Left ventricle myocardium inferior (tissue), 1 donor: Measurements from ENCODE around the gene TBC1D14. TPM values are rescaled to one million over a fixed set of nuclear protein-coding genes. Genes with fewer than 3 reads are reported as not detected.

Source experiments
- DNase-seq: peaks from one replicate; pipeline ENCODE4 v3.0.0-alpha.2; 2020
- H3K27ac ChIP-seq: fragments of 200-600 bp; replicated peaks from 2 replicates; pipeline ENCODE4 v1.8.0; 2021
- H3K27me3 ChIP-seq: fragments of 200-600 bp; 2 replicates; pipeline ENCODE4 v1.8.0; 2021; ENCODE audit warnings: low read depth
- H3K36me3 ChIP-seq: fragments of 200-600 bp; 2 replicates; pipeline ENCODE4 v1.8.0; 2021
- H3K4me1 ChIP-seq: fragments of 200-600 bp; 2 replicates; pipeline ENCODE4 v1.8.0; 2021
- H3K4me3 ChIP-seq: fragments of 200-600 bp; 2 replicates; pipeline ENCODE4 v1.8.0; 2021; ENCODE audit warnings: mild to moderate bottlenecking, moderate library complexity
- H3K9me3 ChIP-seq: fragments of 200-600 bp; replicated peaks from 2 replicates; pipeline ENCODE4 v1.8.0; 2021
- intact Hi-C: fragments of 100-400 bp; cut with micrococcal nuclease; formaldehyde crosslinking; loops from one replicate; pipeline ENCODE4 v1.11.0; 2022
- total RNA-seq: library from RNA; stranded (reverse); fragmentation: NEBNext Ultra II Directional; extraction: Animal tissue kit (Norgen Biotek cat#: 25700); gene quantifications from one replicate; pipeline ENCODE4 v1.2.1, GENCODE V29; 2021
- TF ChIP-seq, protein P1 (sequence below): fragments of 200-600 bp; IDR thresholded peaks from 2 replicates; pipeline ENCODE4 v1.8.0; 2021; ENCODE audit warnings: antibody characterized with exemption, mild to moderate bottlenecking, borderline replicate concordance
- donor health status: DM: no; HTN: yes; CAD: no; lungs with severe emphysema.

Gene TBC1D14
- total RNA-seq, 1 donor from 2014 or later = 36.1 TPM

DNA sequence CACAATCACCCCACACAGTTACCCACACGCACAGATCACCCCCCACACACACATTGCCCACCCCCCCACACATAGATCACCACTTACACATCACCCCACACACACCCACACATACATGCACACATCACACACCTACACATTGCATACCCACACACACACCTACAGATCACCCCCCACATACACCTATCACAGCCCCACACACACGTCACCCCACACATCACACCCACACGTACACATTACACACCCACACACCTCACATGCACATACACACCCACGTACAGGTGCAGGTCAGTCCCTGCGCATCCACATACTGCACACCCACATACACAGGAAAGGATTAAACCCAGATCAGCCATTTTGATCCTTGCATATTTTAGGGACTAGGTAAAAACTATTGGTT lies 118.3 kb downstream of the TBC1D14 start:
- Histone ChIP-seq H3K27me3 (no peaks in the 10 kb centered on the region), H3K27ac (no peak overlapping the region), H3K4me3 (no peak overlapping the region), H3K9me3 (no peaks in the 10 kb centered on the region), H3K4me1 (no peaks in the 10 kb centered on the region), H3K36me3 (peaks cover 81% of the 10 kb centered on the region)
- intact Hi-C loops = no loop called here
- DNase-seq = no peak
- TF ChIP-seq, protein P1, sequence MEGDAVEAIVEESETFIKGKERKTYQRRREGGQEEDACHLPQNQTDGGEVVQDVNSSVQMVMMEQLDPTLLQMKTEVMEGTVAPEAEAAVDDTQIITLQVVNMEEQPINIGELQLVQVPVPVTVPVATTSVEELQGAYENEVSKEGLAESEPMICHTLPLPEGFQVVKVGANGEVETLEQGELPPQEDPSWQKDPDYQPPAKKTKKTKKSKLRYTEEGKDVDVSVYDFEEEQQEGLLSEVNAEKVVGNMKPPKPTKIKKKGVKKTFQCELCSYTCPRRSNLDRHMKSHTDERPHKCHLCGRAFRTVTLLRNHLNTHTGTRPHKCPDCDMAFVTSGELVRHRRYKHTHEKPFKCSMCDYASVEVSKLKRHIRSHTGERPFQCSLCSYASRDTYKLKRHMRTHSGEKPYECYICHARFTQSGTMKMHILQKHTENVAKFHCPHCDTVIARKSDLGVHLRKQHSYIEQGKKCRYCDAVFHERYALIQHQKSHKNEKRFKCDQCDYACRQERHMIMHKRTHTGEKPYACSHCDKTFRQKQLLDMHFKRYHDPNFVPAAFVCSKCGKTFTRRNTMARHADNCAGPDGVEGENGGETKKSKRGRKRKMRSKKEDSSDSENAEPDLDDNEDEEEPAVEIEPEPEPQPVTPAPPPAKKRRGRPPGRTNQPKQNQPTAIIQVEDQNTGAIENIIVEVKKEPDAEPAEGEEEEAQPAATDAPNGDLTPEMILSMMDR = no peak

DNA sequence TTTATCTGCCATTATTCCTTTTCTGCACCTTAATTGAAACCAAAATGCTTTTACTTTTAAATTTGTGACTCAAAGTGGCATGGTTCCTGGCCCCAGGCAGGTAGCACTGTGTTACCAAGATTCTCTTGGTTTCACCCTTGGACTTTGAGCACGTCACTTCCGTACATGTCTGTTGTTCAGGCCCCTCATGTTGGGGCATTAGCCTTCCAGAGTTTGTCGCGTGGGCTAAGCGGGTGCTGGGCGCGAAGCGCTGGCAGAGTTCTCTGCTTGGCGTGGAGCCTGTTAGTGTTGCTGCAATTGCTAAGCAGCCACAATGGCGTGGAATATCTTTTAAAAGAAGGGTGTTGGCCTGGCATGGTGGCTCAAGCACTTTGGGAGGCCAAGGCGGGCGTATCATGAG lies 119.6 kb downstream of the TBC1D14 start:
- H3K4me3 ChIP-seq = no peak overlapping the region
- peaks cover 70% of the 10 kb centered on the region for H3K36me3 ChIP-seq
- intact Hi-C loops = no loop called here
- no peaks in the 10 kb centered on the region for H3K9me3 ChIP-seq
- H3K4me1 ChIP-seq = no peaks in the 10 kb centered on the region
- no peak for DNase-seq
- TF ChIP-seq, protein P1 = no peak
- H3K27ac ChIP-seq = no peak overlapping the region
- H3K27me3 ChIP-seq = no peaks in the 10 kb centered on the region

DNA sequence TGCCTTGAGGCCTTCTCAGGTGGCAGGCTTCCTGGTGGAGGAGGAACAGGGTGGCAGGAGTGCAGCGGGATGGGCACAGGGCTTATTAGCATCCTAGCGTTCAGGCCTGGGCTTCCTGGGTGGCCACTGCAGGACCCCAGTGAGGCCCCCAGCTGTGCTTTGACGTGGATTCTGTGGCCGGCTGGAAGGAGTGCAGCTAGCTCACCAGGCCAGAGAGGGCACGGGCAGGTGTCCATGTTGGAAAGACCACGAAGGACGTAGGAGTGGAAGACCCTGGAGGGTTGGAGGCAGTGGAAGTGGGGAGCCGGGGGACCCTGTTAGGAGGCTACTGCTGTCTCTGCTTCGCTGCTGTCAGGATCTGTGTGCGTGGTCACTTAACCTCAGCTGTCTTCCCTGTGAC lies 120.3 kb downstream of the TBC1D14 start:
- no peaks in the 10 kb centered on the region for H3K4me1 ChIP-seq
- intact Hi-C loops = no loop called here
- no peak for DNase-seq
- no peak overlapping the region for H3K27ac ChIP-seq
- TF ChIP-seq, protein P1 = no peak
- H3K9me3 ChIP-seq = no peaks in the 10 kb centered on the region
- no peak overlapping the region for H3K4me3 ChIP-seq
- H3K36me3 ChIP-seq = peaks cover 63% of the 10 kb centered on the region
- H3K27me3 ChIP-seq = no peaks in the 10 kb centered on the region

DNA sequence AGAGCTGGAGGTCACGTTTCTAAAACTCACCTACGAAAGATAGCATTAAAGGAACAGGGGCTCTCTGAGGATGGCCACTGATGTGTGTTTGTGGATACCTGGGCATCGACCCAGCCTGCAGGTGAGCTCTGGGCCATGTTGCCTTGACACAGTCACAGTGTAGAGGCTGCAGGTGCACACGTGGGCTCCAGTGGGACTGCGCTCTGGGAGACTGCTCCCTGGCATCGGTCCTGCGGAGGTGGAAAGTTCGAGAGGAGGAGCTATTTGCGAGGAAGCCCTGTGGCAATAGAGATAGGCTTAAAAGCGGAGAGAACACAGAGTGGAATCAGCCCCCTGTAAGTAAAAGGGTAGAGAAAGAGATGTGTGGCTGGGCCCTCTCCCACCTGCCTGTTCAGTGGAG lies 121.2 kb downstream of the TBC1D14 start:
- DNase-seq = no peak
- Histone ChIP-seq H3K27me3 (no peaks in the 10 kb centered on the region), H3K4me1 (no peaks in the 10 kb centered on the region), H3K27ac (no peak overlapping the region), H3K9me3 (no peaks in the 10 kb centered on the region), H3K36me3 (peaks cover 53% of the 10 kb centered on the region), H3K4me3 (no peak overlapping the region)
- TF ChIP-seq, protein P1 = no peak
- intact Hi-C loops = no loop called here

DNA sequence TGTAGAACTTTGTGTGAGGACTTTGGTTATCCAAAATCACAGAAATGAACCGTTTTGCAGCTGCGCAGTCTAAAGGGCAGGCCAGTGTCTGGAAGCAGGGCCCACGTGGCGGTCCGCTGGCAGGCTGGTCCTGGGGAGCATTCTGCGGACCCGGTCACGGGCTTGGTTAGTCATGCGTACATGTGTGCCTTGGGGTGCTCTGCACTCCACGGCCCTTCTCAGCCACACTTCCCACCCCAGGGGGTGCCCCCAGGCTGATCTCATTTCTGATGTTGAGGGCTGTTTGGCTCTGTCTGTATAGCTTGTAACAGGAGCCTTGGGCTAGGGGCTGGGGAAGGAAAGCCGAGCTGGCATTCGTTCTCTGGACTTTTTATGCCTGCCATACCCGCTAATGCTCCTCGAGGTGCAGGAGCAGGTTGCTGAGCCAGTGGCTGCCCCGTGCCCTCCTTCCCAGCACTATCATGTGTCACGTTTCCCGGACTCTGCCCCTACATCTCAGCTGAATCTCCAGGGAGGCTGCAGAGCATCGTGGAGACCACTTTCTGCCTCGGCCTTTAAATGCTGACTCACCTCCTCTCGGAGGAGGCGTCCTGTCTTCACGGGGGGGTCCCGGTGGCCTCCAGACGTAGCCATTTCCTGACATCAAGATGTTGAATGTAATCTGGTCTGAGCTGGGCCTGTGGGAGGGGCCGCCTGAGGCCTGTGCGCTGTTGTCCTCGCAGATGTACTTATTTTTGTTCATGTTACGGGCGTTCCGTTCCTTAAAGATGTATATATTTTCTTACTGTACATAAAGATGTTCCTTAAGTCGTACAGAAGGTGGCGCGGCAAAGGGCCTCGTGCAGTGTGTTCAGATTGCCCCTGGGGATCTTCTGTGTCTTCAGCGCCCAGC lies 122.2 kb downstream of the TBC1D14 start:
- Histone ChIP-seq H3K4me3 (no peak overlapping the region), H3K27ac (no peak overlapping the region), H3K27me3 (no peaks in the 10 kb centered on the region), H3K36me3 (peaks cover 45% of the 10 kb centered on the region), H3K9me3 (no peaks in the 10 kb centered on the region), H3K4me1 (no peaks in the 10 kb centered on the region)
- intact Hi-C loops = no loop called here
- TF ChIP-seq, protein P1 = no peak
- no peak for DNase-seq
